ENCODE data around the gene KLRC1.
A peak's percentile ranks its signal among the peaks of the same experiment; 100 is the strongest.
"Not testable (repeated sequence)": the region's sequence is repeated elsewhere in the genome, so short reads cannot be mapped to it uniquely, and the experiment has no call there.

Gene KLRC1

GRCh38 chr12:10453156-10453555 lies at the start of gene KLRC1:
TSS of gene KLRC1 (minus strand) at chr12:10453377. CDS start at chr12:10451156, 2,221 bp downstream.
- DNase-seq = no peak

DNA sequence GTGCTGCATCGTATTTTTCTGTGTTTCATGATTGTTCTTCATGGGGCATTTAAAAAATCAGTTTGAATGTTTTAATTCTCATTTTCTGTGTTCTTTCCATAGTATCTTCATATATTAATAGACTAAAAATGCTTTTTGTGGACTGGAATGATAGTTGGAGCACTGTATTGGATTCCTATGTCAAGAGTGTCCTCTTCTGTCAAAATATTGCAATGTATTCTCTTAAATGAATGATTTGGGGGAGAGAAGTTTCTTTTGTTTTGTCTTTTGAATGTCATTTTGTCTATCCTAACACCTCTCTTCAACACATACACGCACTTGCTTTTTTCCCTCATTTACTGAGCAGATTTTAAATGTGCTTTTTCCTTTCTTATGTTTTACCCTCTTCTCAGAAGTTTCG lies 47.9 kb upstream of the KLRC1 start:
- DNase-seq = peak; percentile 3

DNA sequence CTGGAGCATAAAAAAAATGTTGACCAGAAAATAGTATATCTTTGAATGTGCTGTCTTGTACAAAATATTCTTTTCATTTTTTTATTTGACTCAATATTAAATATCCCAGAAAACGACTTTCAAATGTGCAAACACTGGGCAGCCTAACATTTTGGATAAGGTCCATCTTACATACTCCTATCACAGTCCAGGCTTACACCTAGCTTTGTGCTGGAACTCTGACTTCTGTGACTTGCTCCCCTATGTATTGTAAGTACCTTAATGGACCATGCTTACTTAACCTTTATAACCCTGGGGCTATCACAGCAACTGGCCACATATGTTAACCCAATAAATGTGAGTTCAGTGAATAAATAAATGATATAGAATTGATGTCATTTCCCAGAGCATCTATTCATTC lies 44.9 kb upstream of the KLRC1 start:
- DNase-seq = no peak

DNA sequence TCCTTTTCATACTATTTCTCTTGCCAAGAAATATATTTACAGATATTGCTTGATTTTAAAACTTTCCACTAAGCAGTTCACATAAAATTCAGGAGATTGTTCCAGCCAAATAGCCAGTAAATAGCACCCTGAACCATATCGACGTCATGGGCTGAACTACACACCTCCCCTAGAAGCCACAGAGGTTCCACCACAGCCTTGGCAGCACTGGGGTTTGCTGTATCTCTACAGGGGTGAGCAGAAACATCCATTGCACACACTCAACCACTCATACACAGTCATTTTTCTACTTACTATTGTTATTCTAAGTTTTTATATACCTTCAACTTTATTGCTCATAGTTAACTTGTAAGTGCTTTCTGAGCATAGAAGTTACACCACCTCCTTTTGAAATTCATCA lies 44.4 kb upstream of the KLRC1 start:
- no peak for DNase-seq

GRCh38 chr12:10491766-10492165 lies 38.6 kb upstream of the KLRC1 start:
- DNase-seq = no peak

GRCh38 chr12:10487328-10487727 lies 34.2 kb upstream of the KLRC1 start:
- not testable (repeated sequence) for DNase-seq

GRCh38 chr12:10481901-10482300 lies 28.7 kb upstream of the KLRC1 start:
- DNase-seq = not testable (repeated sequence)

- DNase-seq = not testable (repeated sequence)
These were observed 19.6 kb upstream of the KLRC1 start for GRCh38 chr12:10472808-10473207.

GRCh38 chr12:10469701-10470100 lies 16.5 kb upstream of the KLRC1 start:
- DNase-seq = no peak

- no peak for DNase-seq
These were observed 13.1 kb upstream of the KLRC1 start for GRCh38 chr12:10466311-10466710.

DNA sequence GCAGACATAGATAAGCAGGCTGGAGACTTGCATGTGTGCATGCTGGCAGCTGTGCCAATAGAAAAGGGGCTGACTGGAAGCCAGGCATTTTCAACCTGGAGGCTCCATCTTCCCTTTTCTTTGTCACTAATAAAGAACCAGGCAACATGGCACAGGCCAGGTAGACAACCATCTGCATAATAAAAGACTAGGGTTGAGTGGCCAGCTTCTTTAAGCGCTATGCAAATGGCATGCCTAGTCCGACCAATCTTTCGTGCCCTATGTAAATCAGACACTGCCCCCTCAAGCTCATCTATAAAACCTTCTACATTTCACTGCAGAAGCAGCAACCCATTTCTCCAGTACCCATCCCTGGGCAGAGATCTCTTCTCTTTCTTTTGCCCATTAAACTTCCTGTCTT lies 4.6 kb upstream of the KLRC1 start:
- no peak for DNase-seq

DNA sequence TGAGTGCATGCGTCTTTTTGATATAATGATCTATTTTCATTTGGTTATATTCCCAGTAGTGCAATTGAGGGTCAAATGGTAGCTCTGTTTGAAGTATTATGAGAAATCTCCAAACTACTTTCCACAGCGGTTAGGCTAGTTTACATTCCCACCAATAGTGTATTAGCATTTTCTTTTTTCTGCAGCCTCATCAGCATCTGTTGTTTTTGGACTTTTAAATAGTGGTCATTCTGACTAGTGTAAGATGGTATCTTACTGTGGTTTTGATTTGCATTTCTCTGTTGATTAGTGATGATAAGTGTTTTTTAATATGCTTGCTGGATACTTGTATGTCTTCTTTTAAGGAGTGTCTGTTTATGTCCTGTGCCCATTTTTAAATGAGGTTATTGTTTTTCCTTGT lies 3.7 kb upstream of the KLRC1 start:
- DNase-seq = no peak

- no peak for DNase-seq
These were observed 2.6 kb upstream of the KLRC1 start for GRCh38 chr12:10455766-10456165.

- DNase-seq = no peak
These were observed 1.4 kb upstream of the KLRC1 start for GRCh38 chr12:10454531-10454930.

DNA sequence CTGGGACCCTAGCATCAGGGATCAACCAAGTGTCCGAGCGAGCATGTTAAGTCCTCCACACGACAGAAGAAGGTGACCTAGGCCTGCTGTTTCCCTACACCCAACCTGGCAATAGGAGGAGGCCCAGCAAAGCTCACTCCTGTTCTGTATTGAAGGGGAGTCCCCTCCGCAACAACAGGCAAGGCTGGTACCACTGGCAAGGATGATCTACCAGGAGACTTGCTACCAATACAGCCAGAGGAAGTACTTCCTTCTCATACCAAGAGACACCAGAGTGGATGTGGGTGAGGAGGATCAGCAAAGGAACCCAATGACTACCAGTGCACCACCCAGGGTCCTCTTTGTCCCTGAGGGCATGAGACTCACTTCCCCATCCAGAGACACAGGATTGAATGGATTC lies 4.9 kb downstream of the KLRC1 start:
- no peak for DNase-seq

DNA sequence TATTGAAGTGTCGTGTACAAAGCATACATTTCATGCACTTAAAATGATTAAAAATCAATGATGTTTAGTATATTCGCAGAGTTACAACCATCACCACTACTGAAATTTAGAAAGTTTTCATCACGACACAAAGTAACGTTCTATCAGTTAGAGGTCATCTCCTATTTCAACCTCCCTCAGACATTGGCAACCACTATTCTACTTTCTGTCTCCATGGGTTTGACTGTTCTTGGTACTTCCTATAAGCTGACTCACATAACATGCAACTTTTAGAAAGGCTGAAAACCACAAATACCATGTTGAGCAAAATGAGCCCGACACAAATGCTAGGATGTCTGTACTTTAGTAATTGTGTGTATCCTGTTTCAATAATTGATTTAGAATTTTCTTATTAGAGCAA lies 7.1 kb downstream of the KLRC1 start:
- DNase-seq = not testable (repeated sequence)

- not testable (repeated sequence) for DNase-seq
These were observed 12.0 kb downstream of the KLRC1 start for GRCh38 chr12:10441144-10441543.

GRCh38 chr12:10439608-10440274 lies 13.4 kb downstream of the KLRC1 start:
- peak; percentile 1 for DNase-seq

DNA sequence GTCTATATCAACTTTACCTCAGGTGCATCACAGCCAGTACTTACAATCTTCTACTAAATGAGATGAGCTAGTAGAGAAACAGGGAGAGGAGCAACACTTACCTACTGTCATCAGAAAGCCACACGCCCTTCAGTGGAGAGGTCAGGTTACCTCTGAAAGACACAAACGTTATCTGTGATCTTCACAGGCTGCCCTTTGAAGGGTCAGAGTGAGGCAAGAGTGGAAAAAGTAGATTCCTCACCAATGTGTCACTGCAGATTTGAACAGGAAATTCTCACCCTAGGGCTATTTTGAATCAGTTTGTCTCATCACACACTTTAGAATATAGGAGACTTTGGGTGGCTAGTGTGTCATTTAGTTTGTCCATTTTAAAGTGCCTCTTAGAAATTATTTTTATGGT lies 15.6 kb downstream of the KLRC1 start:
- not testable (repeated sequence) for DNase-seq

GRCh38 chr12:10435816-10436215 lies 17.4 kb downstream of the KLRC1 start, which contains the start of gene KLRC2:
TSS of gene KLRC2 (minus strand) at chr12:10436010. CDS start at chr12:10435986, 24 bp downstream.
- DNase-seq = peak; percentile 11

DNA sequence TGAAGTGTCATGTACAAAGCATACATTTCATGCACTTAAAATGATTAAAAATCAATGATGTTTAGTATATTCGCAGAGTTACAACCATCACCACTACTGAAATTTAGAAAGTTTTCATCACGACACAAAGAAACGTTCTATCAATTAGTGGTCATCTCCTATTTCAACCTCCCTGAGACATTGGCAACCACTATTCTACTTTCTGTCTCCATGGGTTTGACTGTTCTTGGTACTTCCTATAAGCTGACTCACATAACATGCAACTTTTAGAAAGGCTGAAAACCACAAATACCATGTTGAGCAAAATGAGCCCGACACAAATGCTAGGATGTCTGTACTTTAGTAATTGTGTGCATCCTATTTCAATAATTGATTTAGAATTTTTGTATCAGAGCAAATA lies 22.6 kb downstream of the KLRC1 start:
- not testable (repeated sequence) for DNase-seq

DNA sequence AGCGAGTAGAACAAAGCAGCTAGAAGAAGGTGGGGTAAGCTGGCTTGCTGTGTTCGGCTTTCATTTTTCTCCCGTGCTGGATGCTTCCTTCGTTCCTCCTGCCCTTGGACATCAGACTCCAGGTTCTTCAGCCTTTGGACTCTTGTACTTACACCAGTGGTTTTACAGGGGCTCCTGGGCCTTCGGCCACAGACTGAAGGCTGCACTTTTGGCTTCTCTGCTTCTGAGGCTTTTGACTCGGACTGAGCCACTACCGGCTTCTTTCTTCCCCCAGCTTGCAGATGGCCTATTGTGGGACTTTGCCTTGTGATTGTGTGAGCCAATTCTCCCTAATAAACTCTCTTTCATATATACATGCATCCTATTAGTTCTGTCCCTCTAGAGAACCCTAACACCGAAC lies 27.2 kb downstream of the KLRC1 start:
- DNase-seq = not testable (repeated sequence)

GRCh38 chr12:10424260-10424899 lies 28.8 kb downstream of the KLRC1 start:
- DNase-seq = not testable (repeated sequence)

DNA sequence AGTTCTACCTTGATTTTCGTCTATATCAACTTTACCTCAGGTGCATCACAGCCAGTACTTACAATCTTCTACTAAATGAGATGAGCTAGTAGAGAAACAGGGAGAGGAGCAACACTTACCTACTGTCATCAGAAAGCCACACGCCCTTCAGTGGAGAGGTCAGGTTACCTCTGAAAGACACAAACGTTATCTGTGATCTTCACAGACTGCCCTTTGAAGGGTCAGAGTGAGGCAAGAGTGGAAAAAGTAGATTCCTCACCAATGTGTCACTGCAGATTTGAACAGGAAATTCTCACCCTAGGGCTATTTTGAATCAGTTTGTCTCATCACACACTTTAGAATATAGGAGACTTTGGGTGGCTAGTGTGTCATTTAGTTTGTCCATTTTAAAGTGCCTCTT lies 31.0 kb downstream of the KLRC1 start:
- not testable (repeated sequence) for DNase-seq

- not testable (repeated sequence) for DNase-seq
These were observed 32.8 kb downstream of the KLRC1 start, which contains the start of gene KLRC3 for GRCh38 chr12:10420334-10420733. TSS of gene KLRC3 (minus strand) at chr12:10420595. CDS start at chr12:10420550, 45 bp downstream.

All from NCI-H1092 treated with DMSO at 0.1 percent for 48 hours (cell line).